ENCODE results near the gene PARP8.
"Not testable (repeated sequence)": the region's sequence is repeated elsewhere in the genome, so short reads cannot be mapped to it uniquely, and the experiment has no call there.

DNA sequence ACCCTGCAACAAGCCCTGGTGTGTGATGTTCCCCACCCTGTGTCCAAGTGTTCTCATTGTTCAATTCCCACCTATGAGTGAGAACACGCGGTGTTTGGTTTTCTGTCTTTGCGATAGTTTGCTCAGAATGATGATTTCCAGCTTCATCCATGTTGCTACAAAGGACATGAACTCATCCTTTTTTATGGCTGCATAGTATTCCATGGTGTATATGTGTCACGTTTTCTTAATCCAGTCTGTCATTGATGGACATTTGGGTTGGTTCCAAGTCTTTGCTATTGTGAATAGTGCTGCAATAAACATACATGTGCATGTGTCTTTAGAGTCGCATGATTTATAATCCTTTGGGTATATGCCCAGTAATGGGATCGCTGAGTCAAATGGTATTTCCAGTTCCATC lies 145.3 kb downstream of the PARP8 start:
- not testable (repeated sequence) for TF ChIP-seq POLR2A (IDR thresholded peaks at IDR 0.05)
- TF ChIP-seq, protein P1, sequence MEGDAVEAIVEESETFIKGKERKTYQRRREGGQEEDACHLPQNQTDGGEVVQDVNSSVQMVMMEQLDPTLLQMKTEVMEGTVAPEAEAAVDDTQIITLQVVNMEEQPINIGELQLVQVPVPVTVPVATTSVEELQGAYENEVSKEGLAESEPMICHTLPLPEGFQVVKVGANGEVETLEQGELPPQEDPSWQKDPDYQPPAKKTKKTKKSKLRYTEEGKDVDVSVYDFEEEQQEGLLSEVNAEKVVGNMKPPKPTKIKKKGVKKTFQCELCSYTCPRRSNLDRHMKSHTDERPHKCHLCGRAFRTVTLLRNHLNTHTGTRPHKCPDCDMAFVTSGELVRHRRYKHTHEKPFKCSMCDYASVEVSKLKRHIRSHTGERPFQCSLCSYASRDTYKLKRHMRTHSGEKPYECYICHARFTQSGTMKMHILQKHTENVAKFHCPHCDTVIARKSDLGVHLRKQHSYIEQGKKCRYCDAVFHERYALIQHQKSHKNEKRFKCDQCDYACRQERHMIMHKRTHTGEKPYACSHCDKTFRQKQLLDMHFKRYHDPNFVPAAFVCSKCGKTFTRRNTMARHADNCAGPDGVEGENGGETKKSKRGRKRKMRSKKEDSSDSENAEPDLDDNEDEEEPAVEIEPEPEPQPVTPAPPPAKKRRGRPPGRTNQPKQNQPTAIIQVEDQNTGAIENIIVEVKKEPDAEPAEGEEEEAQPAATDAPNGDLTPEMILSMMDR (IDR thresholded peaks at IDR 0.05), result not testable (repeated sequence)

All from Peyer's patch (tissue), 4 donors.